ENCODE data around the gene RPL6.

GRCh38 chr12:112409906-112410244 lies 470 bp upstream of the RPL6 start:
- TF ChIP-seq REST (IDR thresholded peaks at IDR 0.05; ENCODE audit: insufficient read depth in 1 of 2, low read depth in 2 of 2, low read length in 2 of 2) (no peak), SIN3A (IDR thresholded peaks at IDR 0.05; ENCODE audit: borderline replicate concordance, insufficient read depth, low read length) (no peak), POLR2AphosphoS5 (IDR thresholded peaks at IDR 0.05; ENCODE audit: low read depth, low read length) (no peak)

Data from PFSK-1 (cell line).